ENCODE results near the gene DHRS7B.

The DHRS7B gene

GRCh38 chr17:21157586-21158370 lies 31.0 kb downstream of the DHRS7B start:
- no peak overlapping the region for H3K4me3 ChIP-seq (replicated peaks; ENCODE audit: low read depth, low read length)
- no peak for DNase-seq (ENCODE audit: extremely low read depth, low read depth)
- TF ChIP-seq CTCF (IDR thresholded peaks at IDR 0.05; ENCODE audit: low read depth, low read length, missing control alignments): no peak

GRCh38 chr17:21160401-21160800 lies 33.6 kb downstream of the DHRS7B start:
- no peak for TF ChIP-seq CTCF (IDR thresholded peaks at IDR 0.05; ENCODE audit: low read depth, low read length, missing control alignments)
- no peak for DNase-seq (ENCODE audit: extremely low read depth, low read depth)
- H3K4me3 ChIP-seq (replicated peaks; ENCODE audit: low read depth, low read length): no peak overlapping the region

GRCh38 chr17:21161498-21162393 lies 35.0 kb downstream of the DHRS7B start:
- TF ChIP-seq CTCF (IDR thresholded peaks at IDR 0.05; ENCODE audit: low read depth, low read length, missing control alignments): no peak
- H3K4me3 ChIP-seq (replicated peaks; ENCODE audit: low read depth, low read length): no peak overlapping the region
- no peak for DNase-seq (ENCODE audit: extremely low read depth, low read depth)

DNA sequence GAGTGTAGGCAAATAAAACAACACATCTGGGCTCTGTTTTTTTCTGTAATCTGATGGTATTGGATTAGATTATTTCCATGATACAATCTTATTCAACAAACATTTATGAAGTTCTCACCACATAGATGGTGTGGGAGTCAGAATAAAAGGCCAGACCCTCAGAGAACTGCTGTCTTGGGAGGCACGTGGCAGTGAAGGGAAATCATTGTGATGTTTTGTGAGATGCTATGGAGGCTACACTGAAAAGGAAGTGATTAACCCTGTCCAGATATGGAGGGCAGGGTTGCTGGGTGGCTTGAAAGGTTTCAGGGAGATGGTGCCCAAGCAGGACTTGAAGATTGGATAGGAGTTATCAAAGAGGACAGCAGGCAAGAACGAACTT lies 35.6 kb downstream of the DHRS7B start:
- DNase-seq (ENCODE audit: extremely low read depth, low read depth): no peak
- H3K4me3 ChIP-seq (replicated peaks; ENCODE audit: low read depth, low read length): no peak overlapping the region
- TF ChIP-seq CTCF (IDR thresholded peaks at IDR 0.05; ENCODE audit: low read depth, low read length, missing control alignments): no peak

DNA sequence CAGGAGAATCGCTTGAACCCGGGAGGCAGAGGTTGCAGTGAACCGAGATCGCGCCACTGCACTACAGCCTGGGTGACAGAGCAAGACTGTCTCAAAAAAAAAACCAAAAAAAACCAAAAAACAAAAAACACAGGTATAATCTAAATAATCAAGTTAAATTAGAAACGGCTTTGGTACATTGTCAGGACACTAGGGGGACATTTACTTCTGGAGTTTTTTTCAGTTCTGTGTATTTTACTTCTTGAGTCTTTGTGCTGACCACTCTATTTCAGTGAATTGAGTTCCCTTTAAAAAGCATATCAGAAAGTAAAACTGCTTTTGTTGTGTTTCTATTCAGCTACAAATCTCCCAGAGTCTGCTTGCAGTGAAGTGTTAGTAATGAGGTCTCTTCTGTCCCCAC lies 36.3 kb downstream of the DHRS7B start:
- no peak for DNase-seq (ENCODE audit: extremely low read depth, low read depth)
- no peak for TF ChIP-seq CTCF (IDR thresholded peaks at IDR 0.05; ENCODE audit: low read depth, low read length, missing control alignments)
- H3K4me3 ChIP-seq (replicated peaks; ENCODE audit: low read depth, low read length): no peak overlapping the region

GRCh38 chr17:21164216-21164615 lies 37.5 kb downstream of the DHRS7B start:
- no peak for TF ChIP-seq CTCF (IDR thresholded peaks at IDR 0.05; ENCODE audit: low read depth, low read length, missing control alignments)
- DNase-seq (ENCODE audit: extremely low read depth, low read depth): no peak
- H3K4me3 ChIP-seq (replicated peaks; ENCODE audit: low read depth, low read length): no peak overlapping the region
